Skin epidermis (tissue), 12 donors: ENCODE results near the gene GPR39.

Experiments
- H3K27ac ChIP-seq, 21 experiments: fragments of 200-600 bp; sonication (generic) in 11 of 21; one replicate each; pipeline ENCODE4 v1.5.0; 2020; ENCODE audit warnings: mild to moderate bottlenecking in 3 of 21, inconsistent platforms in 2 of 21, moderate library complexity in 2 of 21
- H3K4me3 ChIP-seq, 7 experiments: fragments of 200-600 bp; sonication (generic) in 2 of 7; one replicate each; pipeline ENCODE4 v1.5.0; 2020; ENCODE audit warnings: inconsistent platforms in 2 of 7, mild to moderate bottlenecking in 2 of 7, moderate library complexity in 1 of 7

The GPR39 gene

GRCh38 chr2:132404056-132404455 lies 12.5 kb upstream of the GPR39 start:
- Histone ChIP-seq H3K27ac (no peak overlapping the region), H3K4me3 (no peak overlapping the region)

GRCh38 chr2:132407784-132408183 lies 8.8 kb upstream of the GPR39 start:
- no peak overlapping the region for H3K4me3 ChIP-seq
- no peak overlapping the region for H3K27ac ChIP-seq

GRCh38 chr2:132412021-132412420 lies 4.6 kb upstream of the GPR39 start:
- Histone ChIP-seq H3K27ac (no peak overlapping the region), H3K4me3 (no peak overlapping the region)

- Histone ChIP-seq H3K4me3 (no peak overlapping the region), H3K27ac (no peak overlapping the region)
Observed at GRCh38 chr2:132414081-132414480, 2.5 kb upstream of the GPR39 start.

GRCh38 chr2:132415256-132415914 lies 1.2 kb upstream of the GPR39 start:
- peak overlapping the region in 14 of 21 experiments; percentile 7 to 82 (median 73) for H3K27ac ChIP-seq
- H3K4me3 ChIP-seq = peak overlapping the region in 6 of 7 experiments; percentile 21 to 52 (median 32)

GRCh38 chr2:132415915-132416722 lies 486 bp upstream of the GPR39 start:
- Histone ChIP-seq H3K4me3 (peak overlapping the region; percentile 21 to 52 (median 30)), H3K27ac (peak overlapping the region in 20 of 21 experiments; percentile 7 to 82 (median 68))

GRCh38 chr2:132417430-132418035 lies 928 bp downstream of the GPR39 start:
- H3K27ac ChIP-seq = no peak overlapping the region
- H3K4me3 ChIP-seq = no peak overlapping the region

- Histone ChIP-seq H3K27ac (no peak overlapping the region), H3K4me3 (no peak overlapping the region)
Observed at GRCh38 chr2:132419235-132419634, 2.6 kb downstream of the GPR39 start.

GRCh38 chr2:132419941-132420340 lies 3.3 kb downstream of the GPR39 start:
- Histone ChIP-seq H3K27ac (no peak overlapping the region), H3K4me3 (no peak overlapping the region)

- no peak overlapping the region for H3K4me3 ChIP-seq
- no peak overlapping the region for H3K27ac ChIP-seq
Observed at GRCh38 chr2:132420816-132421805, 4.5 kb downstream of the GPR39 start.

GRCh38 chr2:132422736-132423135 lies 6.1 kb downstream of the GPR39 start:
- Histone ChIP-seq H3K27ac (no peak overlapping the region), H3K4me3 (no peak overlapping the region)

- no peak overlapping the region for H3K27ac ChIP-seq
- no peak overlapping the region for H3K4me3 ChIP-seq
Observed at GRCh38 chr2:132424526-132425121, 8.0 kb downstream of the GPR39 start.

GRCh38 chr2:132426033-132426432 lies 9.4 kb downstream of the GPR39 start:
- H3K4me3 ChIP-seq = no peak overlapping the region
- no peak overlapping the region for H3K27ac ChIP-seq

GRCh38 chr2:132426656-132427055 lies 10.1 kb downstream of the GPR39 start:
- H3K27ac ChIP-seq = no peak overlapping the region
- H3K4me3 ChIP-seq = no peak overlapping the region

GRCh38 chr2:132429351-132429750 lies 12.7 kb downstream of the GPR39 start:
- Histone ChIP-seq H3K4me3 (no peak overlapping the region), H3K27ac (no peak overlapping the region)

- Histone ChIP-seq H3K4me3 (no peak overlapping the region), H3K27ac (no peak overlapping the region)
Observed at GRCh38 chr2:132429941-132430573, 13.5 kb downstream of the GPR39 start.

GRCh38 chr2:132430895-132431294 lies 14.3 kb downstream of the GPR39 start:
- Histone ChIP-seq H3K27ac (no peak overlapping the region), H3K4me3 (no peak overlapping the region)

GRCh38 chr2:132437852-132438669 lies 21.5 kb downstream of the GPR39 start:
- Histone ChIP-seq H3K27ac (no peak overlapping the region), H3K4me3 (no peak overlapping the region)
